IPS-18a (cell line): Measurements from ENCODE around the gene PCDH1.

Experiments
- H3K27ac ChIP-seq: one replicate; pipeline ENCODE4 v1.5.1; 2013; ENCODE audit warnings: low read length
- H3K27me3 ChIP-seq: one replicate; pipeline ENCODE4 v1.6.1; 2013; ENCODE audit warnings: mild to moderate bottlenecking, low read length; ENCODE audit not compliant: control insufficient read depth, insufficient read depth
- H3K36me3 ChIP-seq: one replicate; pipeline ENCODE4 v1.6.1; 2013; ENCODE audit warnings: low read depth, low read length; ENCODE audit not compliant: control insufficient read depth
- H3K4me1 ChIP-seq: one replicate; pipeline ENCODE4 v1.6.1; 2013; ENCODE audit warnings: low read depth, low read length; ENCODE audit not compliant: control insufficient read depth
- H3K4me3 ChIP-seq: one replicate; pipeline ENCODE4 v1.5.1; 2013; ENCODE audit warnings: low read length
- H3K9ac ChIP-seq: one replicate; pipeline ENCODE4 v1.6.1; 2013; ENCODE audit warnings: mild to moderate bottlenecking, low read length, moderate library complexity
- H3K9me3 ChIP-seq: one replicate; pipeline ENCODE4 v1.6.1; 2013; ENCODE audit warnings: low read depth, low read length; ENCODE audit not compliant: control insufficient read depth

The PCDH1 gene

DNA sequence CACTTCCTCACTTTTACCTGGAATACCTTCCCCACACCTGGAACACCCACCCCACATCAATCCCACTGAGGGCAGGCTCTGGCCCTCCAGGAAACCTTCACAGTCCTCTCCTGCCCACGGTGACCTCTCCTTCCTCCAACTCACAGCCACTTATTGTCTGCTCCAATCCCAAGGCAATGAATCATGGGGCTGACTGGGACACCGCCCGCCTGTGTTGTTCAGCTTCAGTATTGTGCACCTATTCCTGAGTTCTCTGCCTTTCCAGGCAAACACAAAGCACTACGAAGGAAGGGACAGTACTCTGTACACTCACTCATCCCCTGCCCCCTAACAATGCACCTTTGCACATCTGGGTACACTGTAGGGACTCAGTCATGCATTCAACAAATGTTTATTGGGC, 7.3 kb downstream of the PCDH1 start:
- Histone ChIP-seq H3K27me3 (no peaks in the 10 kb centered on the region), H3K36me3 (peaks cover 37% of the 10 kb centered on the region), H3K9me3 (no peaks in the 10 kb centered on the region), H3K4me3 (no peak overlapping the region), H3K9ac (no peak overlapping the region), H3K27ac (no peak overlapping the region), H3K4me1 (peaks cover 44% of the 10 kb centered on the region)

- Histone ChIP-seq H3K36me3 (peaks cover 44% of the 10 kb centered on the region), H3K27ac (no peak overlapping the region), H3K4me1 (peaks cover 39% of the 10 kb centered on the region), H3K9me3 (no peaks in the 10 kb centered on the region), H3K4me3 (no peak overlapping the region), H3K9ac (no peak overlapping the region), H3K27me3 (no peaks in the 10 kb centered on the region)
Observed at GRCh38 chr5:141870228-141870627, 8.0 kb downstream of the PCDH1 start.

DNA sequence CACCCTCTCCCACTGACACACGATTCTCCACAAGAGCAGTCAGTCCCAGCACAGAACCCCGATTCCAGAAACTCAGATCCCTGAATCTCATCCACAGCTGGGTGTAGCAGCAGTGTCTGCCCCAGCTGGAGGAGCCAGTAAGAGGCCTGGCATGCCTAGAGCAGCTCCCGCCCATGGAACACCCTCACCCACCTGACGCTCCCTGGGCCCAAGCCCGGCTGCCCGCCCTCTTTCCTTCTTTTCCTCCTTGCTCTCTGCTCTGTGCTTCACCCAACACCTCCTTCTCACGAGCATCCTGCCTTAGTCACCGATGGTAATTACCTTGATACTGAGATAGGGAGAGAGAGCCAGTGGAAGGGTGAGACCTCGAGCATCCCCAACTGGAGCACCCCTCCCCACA, 8.7 kb downstream of the PCDH1 start:
- Histone ChIP-seq H3K4me3 (no peak overlapping the region), H3K4me1 (peaks cover 32% of the 10 kb centered on the region), H3K27me3 (no peaks in the 10 kb centered on the region), H3K27ac (no peak overlapping the region), H3K9me3 (no peaks in the 10 kb centered on the region), H3K9ac (no peak overlapping the region), H3K36me3 (peaks cover 51% of the 10 kb centered on the region)

DNA sequence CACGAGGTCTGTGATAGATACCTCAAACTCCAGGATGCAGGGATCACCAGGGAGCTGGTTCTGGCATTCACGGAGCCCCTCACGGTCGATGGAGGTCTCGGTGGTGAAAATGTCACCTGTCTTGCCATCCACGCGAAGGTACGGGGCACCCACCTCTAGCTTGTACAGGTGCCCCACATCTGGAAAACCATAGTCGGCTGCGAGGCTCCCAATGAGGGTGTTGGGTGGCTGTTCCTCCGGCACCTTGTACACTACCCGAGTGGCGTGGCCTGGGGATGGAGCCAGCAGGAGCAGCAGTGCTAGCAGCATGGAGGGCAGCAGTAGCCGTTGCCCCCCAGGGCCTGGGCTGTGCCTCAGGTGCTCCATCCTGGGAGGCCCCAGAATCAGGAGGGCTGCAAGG, 9.2 kb downstream of the PCDH1 start:
- no peaks in the 10 kb centered on the region for H3K27me3 ChIP-seq
- H3K27ac ChIP-seq = no peak overlapping the region
- H3K4me1 ChIP-seq = peaks cover 28% of the 10 kb centered on the region
- no peak overlapping the region for H3K4me3 ChIP-seq
- no peak overlapping the region for H3K9ac ChIP-seq
- peaks cover 56% of the 10 kb centered on the region for H3K36me3 ChIP-seq
- H3K9me3 ChIP-seq = no peaks in the 10 kb centered on the region

GRCh38 chr5:141868541-141868940, 9.7 kb downstream of the PCDH1 start:
- H3K4me3 ChIP-seq = no peak overlapping the region
- H3K4me1 ChIP-seq = peaks cover 23% of the 10 kb centered on the region
- no peaks in the 10 kb centered on the region for H3K27me3 ChIP-seq
- no peak overlapping the region for H3K27ac ChIP-seq
- H3K9me3 ChIP-seq = no peaks in the 10 kb centered on the region
- H3K36me3 ChIP-seq = peaks cover 61% of the 10 kb centered on the region
- H3K9ac ChIP-seq = no peak overlapping the region

- H3K27me3 ChIP-seq = no peaks in the 10 kb centered on the region
- no peaks in the 10 kb centered on the region for H3K9me3 ChIP-seq
- no peak overlapping the region for H3K9ac ChIP-seq
Observed at GRCh38 chr5:141867651-141868050, 10.6 kb downstream of the PCDH1 start.

GRCh38 chr5:141867139-141867538, 11.1 kb downstream of the PCDH1 start:
- no peaks in the 10 kb centered on the region for H3K27me3 ChIP-seq
- H3K27ac ChIP-seq = no peak overlapping the region
- H3K36me3 ChIP-seq = peaks cover 74% of the 10 kb centered on the region
- no peak overlapping the region for H3K4me3 ChIP-seq
- no peak overlapping the region for H3K9ac ChIP-seq
- peaks cover 17% of the 10 kb centered on the region for H3K4me1 ChIP-seq
- H3K9me3 ChIP-seq = no peaks in the 10 kb centered on the region

More at GRCh38 chr5:141867651-141868050, 10.6 kb downstream of the PCDH1 start:
- H3K36me3 ChIP-seq = peaks cover 69% of the 10 kb centered on the region
- no peak overlapping the region for H3K4me3 ChIP-seq
- H3K27ac ChIP-seq = no peak overlapping the region
- peaks cover 22% of the 10 kb centered on the region for H3K4me1 ChIP-seq

DNA sequence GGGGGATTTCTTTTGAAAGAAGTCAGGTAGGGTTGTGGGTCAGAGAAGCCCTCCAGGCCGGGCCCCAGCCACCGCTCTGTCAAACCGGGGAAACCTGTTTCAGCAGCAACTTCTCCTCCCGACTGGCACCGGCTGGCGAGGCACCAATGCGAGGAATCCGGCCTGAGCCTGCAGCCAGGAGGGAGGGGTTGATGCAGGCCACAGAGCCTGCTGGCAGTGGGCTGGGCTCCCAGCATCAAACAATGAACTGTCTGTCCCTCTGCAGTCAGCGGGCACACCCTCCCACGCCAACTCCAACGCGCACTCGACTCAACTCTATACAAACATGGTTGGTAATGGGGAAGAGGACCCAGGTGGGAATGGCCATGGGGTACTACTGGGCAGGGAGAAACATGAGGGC, 12.1 kb downstream of the PCDH1 start:
- no peaks in the 10 kb centered on the region for H3K9me3 ChIP-seq
- no peak overlapping the region for H3K9ac ChIP-seq
- peaks cover 74% of the 10 kb centered on the region for H3K36me3 ChIP-seq
- peaks cover 8% of the 10 kb centered on the region for H3K4me1 ChIP-seq
- H3K27me3 ChIP-seq = no peaks in the 10 kb centered on the region
- H3K27ac ChIP-seq = no peak overlapping the region
- H3K4me3 ChIP-seq = no peak overlapping the region

GRCh38 chr5:141865406-141865805, 12.8 kb downstream of the PCDH1 start:
- H3K27me3 ChIP-seq = no peaks in the 10 kb centered on the region
- H3K9me3 ChIP-seq = no peaks in the 10 kb centered on the region
- no peak overlapping the region for H3K27ac ChIP-seq
- peaks cover under 1% of the 10 kb centered on the region for H3K4me1 ChIP-seq
- peaks cover 74% of the 10 kb centered on the region for H3K36me3 ChIP-seq
- H3K4me3 ChIP-seq = no peak overlapping the region
- no peak overlapping the region for H3K9ac ChIP-seq

DNA sequence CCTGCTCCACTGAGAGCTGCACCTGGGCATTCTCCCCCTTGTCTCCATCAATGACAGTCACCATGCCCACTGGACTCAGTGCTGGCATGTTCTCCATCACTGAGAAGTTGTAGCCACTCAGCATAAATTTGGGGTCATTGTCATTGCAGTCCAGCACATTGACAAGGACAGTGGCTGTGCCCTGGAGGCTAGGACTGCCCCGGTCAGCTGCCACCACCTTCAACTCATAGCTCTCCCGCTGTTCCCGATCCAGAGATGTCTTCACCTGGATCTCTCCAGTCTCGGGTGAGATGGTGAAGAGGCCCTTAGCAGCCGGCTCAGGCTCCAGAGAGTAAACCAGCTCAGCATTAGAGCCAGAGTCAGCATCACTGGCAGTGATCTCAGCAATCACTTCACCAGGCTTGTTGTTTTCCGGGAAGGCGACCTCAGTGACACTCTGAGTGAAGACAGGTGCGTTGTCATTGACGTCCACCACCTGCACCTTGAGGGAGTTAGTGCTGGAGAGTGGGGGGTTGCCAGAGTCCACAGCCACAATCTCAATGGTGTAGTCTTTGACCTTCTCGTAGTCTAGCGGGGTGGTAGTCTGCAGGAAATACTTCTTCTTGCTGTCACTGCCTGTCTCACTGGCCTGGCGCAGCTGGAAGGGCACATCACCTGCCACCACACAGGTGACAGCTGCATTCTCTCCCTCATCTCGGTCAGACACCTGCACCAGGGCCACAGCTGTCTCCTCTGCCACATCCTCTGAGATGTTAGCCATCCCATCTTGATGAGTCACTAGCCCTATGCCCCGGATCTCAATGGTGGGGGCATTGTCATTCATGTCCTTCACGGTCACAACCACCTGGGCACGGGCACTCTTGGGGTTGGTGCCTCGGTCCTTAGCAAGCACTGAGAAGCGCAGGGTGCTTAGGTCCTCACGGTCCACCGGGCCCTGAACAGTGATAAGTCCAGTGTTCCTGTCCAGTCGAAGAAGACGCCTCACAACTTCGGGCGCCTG, 13.5 kb downstream of the PCDH1 start:
- H3K9me3 ChIP-seq = no peaks in the 10 kb centered on the region
- no peak overlapping the region for H3K9ac ChIP-seq
- H3K27ac ChIP-seq = no peak overlapping the region
- no peaks in the 10 kb centered on the region for H3K4me1 ChIP-seq
- H3K36me3 ChIP-seq = peaks cover 74% of the 10 kb centered on the region
- no peak overlapping the region for H3K4me3 ChIP-seq
- no peaks in the 10 kb centered on the region for H3K27me3 ChIP-seq

- H3K4me3 ChIP-seq = no peak overlapping the region
- H3K27me3 ChIP-seq = no peaks in the 10 kb centered on the region
- no peaks in the 10 kb centered on the region for H3K9me3 ChIP-seq
- H3K9ac ChIP-seq = no peak overlapping the region
- no peak overlapping the region for H3K27ac ChIP-seq
- peaks cover 67% of the 10 kb centered on the region for H3K36me3 ChIP-seq
- H3K4me1 ChIP-seq = peaks cover 9% of the 10 kb centered on the region
Observed at GRCh38 chr5:141863569-141864178, 14.5 kb downstream of the PCDH1 start.
